8988T (cell line): ENCODE data around the gene SLC13A1.
"Not testable (repeated sequence)": the region's sequence is repeated elsewhere in the genome, so short reads cannot be mapped to it uniquely, and the experiment has no call there.

Experiments
- DNase-seq: peaks from one replicate; pipeline ENCODE4 v3.0.0; 2011

The SLC13A1 gene

DNA sequence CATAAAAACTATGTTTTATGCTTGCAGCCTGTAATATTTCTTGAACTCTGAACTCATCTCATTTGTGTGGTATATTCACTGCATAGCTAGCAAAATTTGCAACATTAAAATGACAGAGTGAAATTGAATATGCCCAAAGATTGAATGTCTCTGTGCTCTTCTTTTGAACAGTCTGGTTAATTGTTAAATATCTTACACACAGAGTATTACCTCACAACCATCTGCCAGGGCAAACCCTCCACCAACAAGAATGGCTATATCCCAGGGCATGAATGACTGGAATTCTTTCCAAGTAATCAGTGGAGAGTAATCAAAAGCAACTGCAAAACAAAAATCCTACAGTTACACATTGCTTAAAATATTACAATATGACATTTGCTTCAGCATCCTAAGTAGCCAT is 76.9 kb downstream of the SLC13A1 start:
- DNase-seq, result no peak

DNA sequence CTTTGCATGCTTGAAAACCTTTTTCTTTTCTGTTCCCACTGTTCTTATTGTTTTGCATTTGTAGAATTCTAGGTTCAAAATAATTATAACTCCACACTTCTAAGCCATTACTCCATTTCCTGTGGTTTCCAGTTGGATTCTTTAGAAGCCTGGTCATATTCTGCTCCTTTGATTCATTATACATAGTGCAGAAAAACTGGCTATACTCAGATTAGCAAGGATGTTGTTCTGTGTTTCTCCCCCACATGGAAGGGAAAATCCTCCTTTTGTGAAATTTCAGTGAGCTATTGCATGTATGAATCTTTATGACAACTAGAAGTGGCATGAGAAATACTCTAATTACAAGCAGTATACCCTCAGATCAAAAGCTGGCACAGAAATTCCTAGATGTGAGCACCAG is 79.5 kb downstream of the SLC13A1 start:
- no peak for DNase-seq

DNA sequence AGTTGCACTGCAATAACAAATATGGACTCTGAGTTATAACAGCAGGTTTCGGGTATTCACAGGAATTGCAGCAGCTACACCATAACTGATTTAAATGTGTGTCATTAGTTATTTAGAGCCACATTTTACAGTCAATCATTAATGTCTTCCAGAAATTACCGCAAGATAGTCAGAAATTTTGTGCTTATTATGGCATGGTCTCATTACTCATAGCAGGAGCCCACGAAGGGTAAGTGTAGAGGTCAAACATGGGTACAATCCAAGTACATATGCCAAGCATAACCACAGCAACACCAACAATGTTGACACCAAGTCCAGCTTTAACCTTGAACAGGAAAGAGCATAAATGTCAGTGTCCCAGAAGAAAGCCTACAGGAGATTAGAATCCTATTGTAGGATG is 84.4 kb downstream of the SLC13A1 start:
- DNase-seq, result no peak

DNA sequence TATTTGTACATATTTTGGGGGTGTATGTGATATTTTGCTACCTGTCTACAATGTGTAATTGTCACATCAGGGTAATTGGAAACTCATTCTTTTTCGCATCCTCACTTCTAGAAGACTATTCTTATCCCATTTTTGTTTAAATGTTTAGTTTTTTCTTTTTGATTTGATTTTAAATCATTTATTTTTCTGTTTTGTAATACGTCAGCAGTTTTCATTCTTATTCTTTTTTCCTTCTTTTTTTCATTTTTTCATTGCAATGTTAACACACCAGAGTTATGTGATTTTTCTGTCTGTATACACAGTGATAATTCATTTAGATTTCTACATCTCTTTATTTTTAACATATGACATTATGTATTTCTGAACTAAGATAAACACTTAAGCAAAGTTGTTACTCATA is 85.5 kb downstream of the SLC13A1 start:
- DNase-seq, result no peak

DNA sequence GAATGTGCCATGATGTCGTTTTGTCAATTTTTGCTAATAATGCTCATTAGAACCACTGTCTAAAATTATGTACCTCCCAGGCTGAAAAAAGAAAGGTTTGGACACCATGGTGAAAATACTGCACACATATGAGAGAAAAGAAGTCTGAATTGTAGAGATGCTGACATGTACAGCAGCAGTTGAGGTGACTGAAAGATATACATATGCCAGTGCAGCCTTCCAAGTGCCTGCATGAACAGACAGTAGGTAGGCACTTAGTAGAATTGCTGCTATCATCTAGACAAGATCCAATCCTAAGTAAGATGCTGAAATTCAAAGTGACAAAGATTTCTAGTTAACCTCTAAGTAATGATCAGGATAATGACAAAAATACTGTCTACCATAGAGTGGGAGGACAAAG is 86.9 kb downstream of the SLC13A1 start:
- DNase-seq, result no peak

DNA sequence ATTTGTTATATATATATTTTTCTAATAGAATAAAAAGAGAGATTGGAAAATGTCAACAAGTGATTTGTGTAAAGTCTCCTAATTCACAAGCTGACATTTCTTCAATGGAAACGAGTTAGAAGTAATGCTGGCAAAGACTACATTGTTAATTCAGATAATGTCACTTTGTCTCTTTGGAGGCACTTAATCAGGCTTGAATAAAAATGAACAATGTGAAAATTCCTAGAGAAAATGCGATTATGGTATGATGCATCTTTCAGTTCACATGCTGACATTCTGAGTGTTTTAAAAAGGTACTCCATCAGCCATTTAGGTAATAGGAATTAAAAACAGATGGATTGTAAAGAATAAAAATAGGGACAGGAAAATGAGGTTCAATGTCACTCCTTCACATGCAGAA is 100.1 kb downstream of the SLC13A1 start:
- no peak for DNase-seq

DNA sequence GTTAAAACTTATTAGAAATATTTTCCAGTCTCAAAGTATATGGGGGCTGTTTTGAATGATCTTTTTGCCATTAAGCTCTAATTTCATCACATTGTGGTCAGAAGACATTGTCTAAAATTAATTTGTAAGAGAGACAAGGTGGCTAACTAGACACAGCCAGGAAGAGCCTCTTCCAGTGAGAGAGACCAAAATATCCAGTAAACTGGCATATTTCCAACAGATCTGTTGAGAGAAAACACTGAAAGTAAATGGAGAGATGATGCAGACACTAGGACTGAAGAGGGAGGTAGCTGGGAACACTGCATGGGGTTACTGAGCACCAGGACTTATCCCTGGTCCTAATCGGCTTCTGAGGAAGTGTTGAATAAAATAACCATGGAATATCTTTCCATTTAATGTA is 102.8 kb downstream of the SLC13A1 start:
- DNase-seq, result no peak

DNA sequence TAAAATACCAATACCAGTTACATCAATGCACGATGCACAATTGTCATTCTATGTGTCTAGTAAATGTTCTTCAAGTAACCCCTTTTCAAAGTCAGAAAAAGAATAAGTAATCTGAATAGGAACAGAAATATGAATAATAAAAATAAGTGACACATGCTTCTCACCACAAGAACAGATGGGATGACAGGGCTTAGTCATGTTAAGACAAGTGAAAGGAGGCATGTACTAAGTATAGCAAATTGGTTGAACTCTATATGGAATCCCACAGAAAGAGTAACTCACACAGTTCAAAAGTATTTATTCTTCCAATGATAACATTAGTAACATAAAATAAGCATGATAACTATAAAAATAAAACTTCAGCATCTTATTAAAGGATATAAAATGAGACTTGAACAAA is 103.3 kb downstream of the SLC13A1 start:
- no peak for DNase-seq

DNA sequence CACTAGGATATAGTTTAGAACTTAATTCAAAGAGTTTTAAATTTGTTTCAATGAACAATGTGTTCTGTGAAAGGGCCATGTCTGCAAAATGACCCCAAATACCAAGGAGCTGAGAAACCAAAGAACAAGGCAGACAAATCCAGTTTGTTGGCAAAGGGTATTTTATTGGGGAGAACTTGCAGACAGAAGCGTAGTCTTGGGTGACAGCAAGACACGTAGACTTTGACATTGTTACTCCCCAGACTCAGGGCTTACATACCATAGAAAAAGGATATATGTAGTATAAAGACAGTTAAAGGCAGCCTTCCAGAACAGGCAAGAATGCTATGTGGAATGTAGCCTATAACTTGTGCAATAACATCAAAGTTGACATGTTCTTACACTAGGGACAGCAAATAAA is 109.3 kb downstream of the SLC13A1 start:
- DNase-seq, result no peak

DNA sequence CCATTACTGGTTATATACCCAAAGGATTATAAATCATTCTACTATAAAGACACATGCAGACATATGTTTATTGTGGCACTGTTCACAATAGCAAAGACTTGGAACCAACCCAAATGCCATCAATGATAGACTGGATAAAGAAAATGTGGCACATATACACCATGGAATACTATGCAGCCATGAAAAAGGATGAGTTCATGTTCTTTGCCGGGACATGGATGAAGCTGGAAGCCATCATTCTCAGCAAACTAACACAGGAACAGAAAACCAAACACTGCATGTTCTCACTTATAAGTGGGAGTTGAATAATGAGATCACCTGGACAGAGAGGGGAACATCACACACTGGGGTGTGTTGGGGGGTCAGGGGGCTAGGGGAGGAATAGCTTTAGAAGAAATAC is 112.9 kb downstream of the SLC13A1 start:
- DNase-seq, result not testable (repeated sequence)

DNA sequence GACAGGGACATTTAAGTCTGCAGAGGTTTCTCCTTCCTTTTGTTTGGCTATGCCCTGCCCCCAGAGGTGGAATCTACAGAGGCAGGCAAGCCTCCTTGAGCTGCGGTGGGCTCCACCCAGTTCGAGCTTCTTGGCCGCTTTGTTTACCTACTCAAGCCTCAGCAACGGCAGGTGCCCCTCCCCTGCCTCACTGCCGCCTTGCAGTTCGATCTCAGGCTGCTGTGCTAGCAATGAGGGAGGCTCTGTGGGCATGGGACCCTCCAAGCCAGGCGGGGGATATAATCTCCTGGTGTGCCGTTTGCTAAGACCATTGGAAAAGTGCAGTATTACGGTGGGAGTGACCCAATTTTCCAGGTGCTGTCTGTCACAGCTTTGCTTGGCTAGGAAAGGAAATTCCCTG is 114.9 kb downstream of the SLC13A1 start:
- not testable (repeated sequence) for DNase-seq

DNA sequence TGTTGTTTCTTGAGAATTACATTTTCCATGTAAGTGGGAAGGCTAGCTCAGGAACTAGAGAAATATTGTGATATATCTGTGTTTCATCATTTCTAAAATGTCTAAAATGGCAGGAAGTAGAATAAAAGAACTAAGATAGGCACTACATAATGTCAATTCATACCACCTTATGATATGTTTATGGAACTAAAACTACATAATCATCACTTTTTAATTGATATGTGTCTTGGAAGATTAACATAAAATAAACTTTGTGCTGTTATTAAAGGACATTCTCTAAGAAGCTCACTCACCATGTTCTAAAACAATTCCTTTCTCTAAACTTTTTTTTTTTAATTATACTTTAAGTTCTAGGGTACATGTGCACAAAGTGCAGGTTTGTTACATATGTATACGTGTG is 120.7 kb downstream of the SLC13A1 start:
- DNase-seq, result no peak

DNA sequence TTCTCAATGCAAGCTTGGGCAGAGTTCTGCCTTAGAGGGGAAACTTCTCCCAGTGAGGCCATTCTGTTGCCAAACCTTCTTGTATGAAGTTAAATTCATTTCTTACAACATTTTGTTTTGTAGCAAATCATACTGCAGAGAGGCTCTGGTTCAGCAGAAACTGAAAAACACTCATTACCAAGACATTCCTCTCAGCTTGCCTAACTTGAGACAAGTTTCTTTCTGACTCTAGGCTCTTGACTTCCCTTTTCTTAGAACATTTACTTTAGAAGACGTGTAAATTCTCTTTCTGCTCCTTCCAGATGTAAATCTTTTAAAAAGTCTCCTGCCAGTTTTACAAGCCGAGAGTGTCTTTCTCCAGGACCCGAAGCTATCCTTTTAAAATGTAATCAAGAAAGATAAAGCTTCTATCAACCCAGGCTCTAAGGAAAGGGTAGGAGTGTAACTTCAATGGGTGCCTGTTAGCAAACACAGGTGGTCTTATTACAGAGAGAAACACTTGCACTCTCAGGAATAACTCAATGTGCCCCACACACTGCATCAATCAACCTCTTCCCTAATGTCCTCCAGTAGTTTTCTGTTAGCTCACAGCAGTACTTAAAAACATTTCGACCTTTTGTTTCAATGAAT is 123.8 kb downstream of the SLC13A1 start:
- no peak for DNase-seq

DNA sequence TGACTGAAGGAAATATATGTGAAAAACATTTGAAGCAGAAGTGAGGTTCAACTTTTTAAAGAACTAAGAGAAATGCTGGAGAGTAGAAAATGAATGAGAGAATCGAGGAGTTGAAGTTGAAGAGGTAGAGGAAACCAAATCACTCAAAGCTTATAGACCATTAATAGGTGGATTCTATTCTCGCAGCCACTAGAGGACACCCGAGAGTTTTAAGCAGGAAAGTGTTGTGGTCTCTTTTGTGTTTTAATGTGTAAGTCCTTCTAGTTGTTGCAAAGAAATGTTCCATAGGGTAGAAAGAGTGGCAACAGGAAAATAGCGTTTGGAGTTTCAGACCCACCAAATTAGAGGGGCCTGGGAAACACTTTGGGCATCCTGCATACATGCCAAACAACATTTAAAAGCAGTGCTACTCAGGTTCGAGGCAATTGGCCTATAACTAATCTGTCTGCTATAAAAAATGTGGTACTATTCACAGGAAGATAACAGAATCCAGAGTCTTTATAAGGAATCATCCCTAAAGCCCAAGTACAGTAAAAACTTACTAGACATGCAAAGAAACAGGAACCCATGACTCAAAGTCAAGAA is 129.0 kb downstream of the SLC13A1 start:
- DNase-seq, result no peak

DNA sequence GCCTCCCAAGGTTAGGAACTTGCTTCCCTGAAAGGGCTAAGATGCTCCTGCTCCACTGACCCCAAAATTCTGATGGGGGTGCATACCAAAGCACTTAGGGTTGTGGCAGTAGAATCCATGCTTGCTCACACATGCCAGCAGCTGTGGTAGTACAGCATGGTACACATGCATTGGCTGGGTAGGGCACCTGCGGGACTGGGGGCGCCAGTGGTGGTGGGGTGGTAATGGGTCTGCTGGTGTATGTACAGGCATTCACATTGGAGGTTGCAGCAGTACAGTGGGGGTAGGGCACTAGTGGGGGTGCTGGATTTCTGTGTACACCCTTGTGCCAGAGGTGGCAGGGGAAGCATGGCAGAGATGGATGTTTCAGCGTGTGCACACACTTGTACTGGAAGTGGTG is 132.0 kb downstream of the SLC13A1 start:
- no peak for DNase-seq
